ENCODE data around the gene NRG3. TPM values are rescaled to one million over a fixed set of nuclear protein-coding genes. Genes with fewer than 3 reads are reported as not detected.
"Not testable (repeated sequence)": the region's sequence is repeated elsewhere in the genome, so short reads cannot be mapped to it uniquely, and the experiment has no call there.

The NRG3 gene
- total and polyA plus RNA-seq, 5 donors: 0.23 to 3.4 (median 1.4) TPM

- H3K4me1 ChIP-seq (ENCODE audit: control insufficient read depth, insufficient read depth, low read length); H3K27ac ChIP-seq (ENCODE audit: low read length); intact Hi-C loops (cut with DNase I); ATAC-seq; H3K9me3 ChIP-seq (ENCODE audit: control insufficient read depth, low read length); DNase-seq; H3K27me3 ChIP-seq (ENCODE audit: control insufficient read depth, insufficient read depth); H3K4me3 ChIP-seq (ENCODE audit: low read length): not testable (repeated sequence)
- WGBS: 77% methylated on average over 6 of the region's 6 CpGs
These were observed 803.5 kb downstream of the NRG3 start for GRCh38 chr10:82678451-82678850.

DNA sequence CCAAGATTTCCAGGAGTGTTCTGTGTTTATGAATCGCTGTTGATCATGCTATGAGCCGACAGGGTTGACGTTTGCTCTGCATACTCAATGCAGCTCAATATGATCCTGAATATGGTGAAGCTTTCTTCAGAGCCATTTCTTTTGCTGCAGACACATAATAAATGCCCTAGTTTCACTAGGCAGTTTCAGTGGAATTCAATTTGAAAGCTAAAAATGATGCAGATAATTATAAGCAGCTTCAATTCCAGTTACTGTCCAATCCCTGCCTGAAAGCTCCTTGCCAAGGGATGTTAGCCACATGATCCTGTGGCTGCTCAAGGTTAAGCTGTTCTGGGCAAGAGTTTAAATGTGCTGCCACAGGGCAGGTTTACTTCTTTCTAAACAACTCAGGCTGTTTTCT is 805.6 kb downstream of the NRG3 start:
- H3K4me1 ChIP-seq (ENCODE audit: control insufficient read depth, insufficient read depth, low read length): no peaks in the 10 kb centered on the region
- no peak overlapping the region for H3K4me3 ChIP-seq (ENCODE audit: low read length)
- intact Hi-C loops (cut with DNase I): no loop called here
- no peak for DNase-seq
- ATAC-seq: no peak
- WGBS: 79% methylated on average over 3 of the region's 3 CpGs
- H3K27ac ChIP-seq (ENCODE audit: low read length): no peak overlapping the region
- peaks cover 1% of the 10 kb centered on the region for H3K9me3 ChIP-seq (ENCODE audit: control insufficient read depth, low read length)
- no peaks in the 10 kb centered on the region for H3K27me3 ChIP-seq (ENCODE audit: control insufficient read depth, insufficient read depth)

DNA sequence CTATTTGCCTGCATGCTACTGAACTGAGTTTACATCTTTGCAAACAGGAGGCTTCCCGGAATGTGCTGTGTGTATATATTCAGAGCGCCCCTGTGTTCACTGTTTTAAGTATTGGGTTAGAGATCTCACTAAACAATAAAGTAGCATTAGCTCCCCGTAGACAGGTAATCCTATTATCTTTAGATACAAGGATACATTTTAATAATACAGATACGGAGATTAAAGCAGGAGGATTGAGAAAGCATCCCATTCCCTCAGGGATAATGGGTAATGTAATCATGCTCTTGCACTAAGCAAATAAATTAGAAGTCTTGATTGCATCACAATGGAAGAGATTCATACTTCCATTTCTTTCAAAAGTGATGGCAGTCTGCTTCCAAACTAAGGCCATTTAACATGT is 809.0 kb downstream of the NRG3 start:
- Histone ChIP-seq H3K27ac (ENCODE audit: low read length) (no peak overlapping the region), H3K4me1 (ENCODE audit: control insufficient read depth, insufficient read depth, low read length) (no peaks in the 10 kb centered on the region)
- intact Hi-C loops (cut with DNase I): no loop called here

DNA sequence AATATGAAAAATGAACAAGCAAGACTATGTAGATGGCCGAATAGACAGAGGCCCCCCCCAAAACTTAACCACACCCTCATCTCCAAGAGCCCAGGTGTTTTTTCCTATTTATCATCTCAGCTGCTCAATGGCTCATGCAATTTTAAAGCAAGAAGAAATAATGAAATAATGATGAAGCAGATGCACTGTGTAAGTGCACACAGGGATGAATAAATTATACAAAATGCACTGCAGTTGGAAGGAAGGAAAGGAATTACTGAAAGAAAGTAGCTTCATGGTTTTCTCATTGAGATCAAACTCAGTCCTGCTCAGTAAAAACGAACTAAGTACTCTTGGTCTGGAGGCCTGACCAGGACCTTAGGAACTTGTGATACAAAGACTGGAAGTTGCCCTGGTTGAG is 810.1 kb downstream of the NRG3 start:
- intact Hi-C loops (cut with DNase I): no loop called here
- Histone ChIP-seq H3K27me3 (ENCODE audit: control insufficient read depth, insufficient read depth) (no peaks in the 10 kb centered on the region), H3K4me1 (ENCODE audit: control insufficient read depth, insufficient read depth, low read length) (no peaks in the 10 kb centered on the region), H3K9me3 (ENCODE audit: control insufficient read depth, low read length) (no peaks in the 10 kb centered on the region), H3K4me3 (ENCODE audit: low read length) (no peak overlapping the region), H3K27ac (ENCODE audit: low read length) (no peak overlapping the region)
- DNase-seq: no peak
- no peak for ATAC-seq
- WGBS: 71% methylated on average over 2 of the region's 2 CpGs

More for the DNA sequence above, 809.0 kb downstream of the NRG3 start:
- H3K9me3 ChIP-seq (ENCODE audit: control insufficient read depth, low read length): no peaks in the 10 kb centered on the region
- no peak overlapping the region for H3K4me3 ChIP-seq (ENCODE audit: low read length)
- ATAC-seq (no peak), DNase-seq (no peak)
- H3K27me3 ChIP-seq (ENCODE audit: control insufficient read depth, insufficient read depth): no peaks in the 10 kb centered on the region
- 79% methylated on average over 4 of the region's 4 CpGs for WGBS

DNA sequence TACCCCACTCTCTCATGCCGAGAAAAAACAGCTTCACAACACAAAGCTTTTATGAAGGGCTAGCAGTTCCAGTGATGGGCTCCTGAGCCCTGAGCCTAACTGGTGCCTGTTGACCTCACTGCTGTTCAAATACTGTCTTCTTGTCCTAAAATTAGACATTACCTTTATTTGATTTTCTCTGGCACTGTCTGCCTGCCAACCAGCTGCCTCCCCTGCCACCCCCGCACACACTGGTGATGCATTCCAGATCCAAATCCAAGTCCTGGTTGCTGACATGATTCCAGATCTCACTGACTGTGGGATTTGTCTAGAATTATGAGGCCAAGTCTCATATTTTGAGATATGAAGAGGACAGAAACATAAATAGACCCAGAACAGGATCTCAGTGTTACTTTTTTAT is 816.2 kb downstream of the NRG3 start:
- Histone ChIP-seq H3K4me3 (ENCODE audit: low read length) (no peak overlapping the region), H3K27ac (ENCODE audit: low read length) (no peak overlapping the region), H3K9me3 (ENCODE audit: control insufficient read depth, low read length) (peaks cover 3% of the 10 kb centered on the region), H3K4me1 (ENCODE audit: control insufficient read depth, insufficient read depth, low read length) (no peaks in the 10 kb centered on the region), H3K27me3 (ENCODE audit: control insufficient read depth, insufficient read depth) (no peaks in the 10 kb centered on the region)
- DNase-seq (no peak), ATAC-seq (no peak)
- intact Hi-C loops (cut with DNase I): no loop called here
- WGBS: 80% methylated on average over 2 of the region's 2 CpGs

GRCh38 chr10:82692458-82692857 is 817.5 kb downstream of the NRG3 start:
- intact Hi-C loops (cut with DNase I): no loop called here
- 98% methylated on average over 4 of the region's 4 CpGs for WGBS
- Histone ChIP-seq H3K27ac (ENCODE audit: low read length) (no peak overlapping the region), H3K4me3 (ENCODE audit: low read length) (no peak overlapping the region), H3K27me3 (ENCODE audit: control insufficient read depth, insufficient read depth) (no peaks in the 10 kb centered on the region), H3K9me3 (ENCODE audit: control insufficient read depth, low read length) (peaks cover 3% of the 10 kb centered on the region), H3K4me1 (ENCODE audit: control insufficient read depth, insufficient read depth, low read length) (no peaks in the 10 kb centered on the region)
- ATAC-seq (no peak), DNase-seq (no peak)

DNA sequence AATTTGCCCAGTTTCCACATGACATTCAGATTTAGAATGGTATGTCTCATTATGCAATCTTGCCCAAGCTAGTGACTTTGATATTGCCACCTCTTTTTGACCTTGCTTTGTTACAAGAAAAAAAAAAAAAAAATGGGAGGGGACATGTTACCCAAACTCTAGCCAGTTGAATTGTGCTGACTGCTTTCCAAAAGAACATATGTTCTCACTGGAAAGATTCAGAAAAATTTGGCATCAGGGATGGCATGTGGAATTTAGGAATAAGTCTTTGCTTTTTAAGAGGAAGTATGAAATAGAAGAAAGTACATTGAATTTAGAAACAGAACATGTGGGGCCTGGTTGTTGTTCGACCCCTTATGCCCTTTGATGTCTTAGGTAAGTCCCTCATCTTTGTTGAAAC is 846.8 kb downstream of the NRG3 start:
- Histone ChIP-seq H3K9me3 (ENCODE audit: control insufficient read depth, low read length) (no peaks in the 10 kb centered on the region), H3K4me1 (ENCODE audit: control insufficient read depth, insufficient read depth, low read length) (no peaks in the 10 kb centered on the region), H3K27me3 (ENCODE audit: control insufficient read depth, insufficient read depth) (no peaks in the 10 kb centered on the region), H3K27ac (ENCODE audit: low read length) (no peak overlapping the region), H3K4me3 (ENCODE audit: low read length) (no peak overlapping the region)
- no peak for ATAC-seq
- 88% methylated on average over 1 of the region's 1 CpG for WGBS
- intact Hi-C loops (cut with DNase I): no loop called here
- DNase-seq: no peak

- ATAC-seq (no peak), DNase-seq (no peak)
- no peak overlapping the region for H3K27ac ChIP-seq (ENCODE audit: low read length)
- 98% methylated on average over 2 of the region's 2 CpGs for WGBS
- H3K4me3 ChIP-seq (ENCODE audit: low read length): no peak overlapping the region
- H3K4me1 ChIP-seq (ENCODE audit: control insufficient read depth, insufficient read depth, low read length): no peaks in the 10 kb centered on the region
- intact Hi-C loops (cut with DNase I): no loop called here
- no peaks in the 10 kb centered on the region for H3K27me3 ChIP-seq (ENCODE audit: control insufficient read depth, insufficient read depth)
- H3K9me3 ChIP-seq (ENCODE audit: control insufficient read depth, low read length): no peaks in the 10 kb centered on the region
These were observed 847.3 kb downstream of the NRG3 start for GRCh38 chr10:82722273-82722672.

DNA sequence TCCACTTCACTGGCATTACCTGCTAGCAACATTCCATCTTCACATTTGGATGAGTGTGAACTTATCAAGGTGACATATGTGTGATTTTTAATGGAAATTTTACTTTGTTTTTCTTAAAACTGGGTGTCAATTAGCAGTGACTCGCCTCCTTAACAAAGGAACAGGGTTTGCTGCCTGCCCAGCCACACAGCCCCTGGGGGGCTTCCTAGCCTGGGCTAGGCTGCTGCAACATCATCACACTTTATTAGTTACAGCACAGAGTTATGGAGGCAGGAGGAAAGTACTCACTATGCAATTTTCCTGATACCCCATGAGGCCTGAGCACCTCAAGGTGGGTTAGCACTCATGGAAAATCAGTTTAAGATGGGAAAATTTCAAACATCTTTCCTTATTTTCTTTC is 861.3 kb downstream of the NRG3 start:
- no peak overlapping the region for H3K27ac ChIP-seq (ENCODE audit: low read length)
- 53% methylated on average over 1 of the region's 1 CpG for WGBS
- H3K27me3 ChIP-seq (ENCODE audit: control insufficient read depth, insufficient read depth): no peaks in the 10 kb centered on the region
- intact Hi-C loops (cut with DNase I): no loop called here
- ATAC-seq (no peak), DNase-seq (no peak)
- H3K4me3 ChIP-seq (ENCODE audit: low read length): no peak overlapping the region
- no peaks in the 10 kb centered on the region for H3K9me3 ChIP-seq (ENCODE audit: control insufficient read depth, low read length)
- no peaks in the 10 kb centered on the region for H3K4me1 ChIP-seq (ENCODE audit: control insufficient read depth, insufficient read depth, low read length)

GRCh38 chr10:82737549-82737948 is 862.6 kb downstream of the NRG3 start:
- H3K4me3 ChIP-seq (ENCODE audit: low read length): no peak overlapping the region
- 60% methylated on average over 11 of the region's 11 CpGs for WGBS
- no peak for ATAC-seq

DNA sequence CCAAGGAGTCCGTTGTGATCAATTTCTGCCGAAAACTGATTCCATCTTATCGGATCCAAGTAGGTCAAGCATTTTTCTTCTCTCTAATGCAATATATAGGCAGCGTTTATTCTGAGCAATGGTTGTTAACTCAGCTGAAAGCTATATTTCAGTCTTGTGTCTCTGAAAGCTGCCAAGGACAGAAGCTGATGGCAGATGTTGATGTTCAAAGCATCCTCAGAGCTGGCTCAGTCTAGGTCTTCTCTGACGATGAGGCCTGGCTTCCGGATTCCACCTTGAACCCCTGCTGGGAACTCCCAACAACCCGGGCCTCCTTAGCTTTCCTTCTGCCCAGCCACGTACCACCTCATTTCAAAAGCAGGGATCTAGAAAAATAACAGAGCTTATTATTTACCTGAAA is 863.6 kb downstream of the NRG3 start:
- Histone ChIP-seq H3K27ac (ENCODE audit: low read length) (no peak overlapping the region), H3K4me1 (ENCODE audit: control insufficient read depth, insufficient read depth, low read length) (no peaks in the 10 kb centered on the region), H3K9me3 (ENCODE audit: control insufficient read depth, low read length) (no peaks in the 10 kb centered on the region), H3K27me3 (ENCODE audit: control insufficient read depth, insufficient read depth) (no peaks in the 10 kb centered on the region), H3K4me3 (ENCODE audit: low read length) (no peak overlapping the region)
- DNase-seq (no peak), ATAC-seq (no peak)
- WGBS: 86% methylated on average over 8 of the region's 8 CpGs
- intact Hi-C loops (cut with DNase I): no loop called here

More at GRCh38 chr10:82737549-82737948, 862.6 kb downstream of the NRG3 start:
- Histone ChIP-seq H3K9me3 (ENCODE audit: control insufficient read depth, low read length) (no peaks in the 10 kb centered on the region), H3K4me1 (ENCODE audit: control insufficient read depth, insufficient read depth, low read length) (no peaks in the 10 kb centered on the region), H3K27ac (ENCODE audit: low read length) (no peak overlapping the region), H3K27me3 (ENCODE audit: control insufficient read depth, insufficient read depth) (no peaks in the 10 kb centered on the region)
- peak in 1 of 3 donors; percentile 11 for DNase-seq
- intact Hi-C loops (cut with DNase I): no loop called here

DNA sequence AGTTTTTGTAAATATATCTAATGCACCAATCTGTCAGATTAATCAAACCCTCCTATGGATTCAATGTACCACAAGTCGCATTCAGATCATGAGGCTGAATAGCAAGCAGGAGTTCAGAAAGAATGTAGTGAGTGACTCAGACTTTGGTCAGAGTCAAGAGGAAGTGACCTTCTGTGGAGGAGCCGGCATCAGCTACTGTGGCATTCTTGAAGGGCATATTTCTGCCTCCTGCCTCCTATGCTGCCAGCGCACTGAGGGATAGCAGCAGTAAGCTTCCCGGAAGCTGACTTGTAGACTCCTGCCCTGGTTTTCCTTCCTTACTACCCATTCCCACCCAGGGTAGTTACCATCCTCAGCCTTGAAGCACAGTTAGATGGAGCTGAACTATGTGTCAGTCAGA is 867.5 kb downstream of the NRG3 start:
- H3K4me3 ChIP-seq (ENCODE audit: low read length): no peak overlapping the region
- ATAC-seq (no peak), DNase-seq (no peak)
- no peaks in the 10 kb centered on the region for H3K9me3 ChIP-seq (ENCODE audit: control insufficient read depth, low read length)
- H3K4me1 ChIP-seq (ENCODE audit: control insufficient read depth, insufficient read depth, low read length): no peaks in the 10 kb centered on the region
- H3K27me3 ChIP-seq (ENCODE audit: control insufficient read depth, insufficient read depth): no peaks in the 10 kb centered on the region
- WGBS: 51% methylated on average over 4 of the region's 4 CpGs
- no peak overlapping the region for H3K27ac ChIP-seq (ENCODE audit: low read length)
- intact Hi-C loops (cut with DNase I): no loop called here
